ENCODE results near the gene LAMA3. TPM values are rescaled to one million over a fixed set of nuclear protein-coding genes. Genes with fewer than 3 reads are reported as not detected.

Gene LAMA3
- total RNA-seq, 1 experiment from 2014 or later, result 34.6 TPM

DNA sequence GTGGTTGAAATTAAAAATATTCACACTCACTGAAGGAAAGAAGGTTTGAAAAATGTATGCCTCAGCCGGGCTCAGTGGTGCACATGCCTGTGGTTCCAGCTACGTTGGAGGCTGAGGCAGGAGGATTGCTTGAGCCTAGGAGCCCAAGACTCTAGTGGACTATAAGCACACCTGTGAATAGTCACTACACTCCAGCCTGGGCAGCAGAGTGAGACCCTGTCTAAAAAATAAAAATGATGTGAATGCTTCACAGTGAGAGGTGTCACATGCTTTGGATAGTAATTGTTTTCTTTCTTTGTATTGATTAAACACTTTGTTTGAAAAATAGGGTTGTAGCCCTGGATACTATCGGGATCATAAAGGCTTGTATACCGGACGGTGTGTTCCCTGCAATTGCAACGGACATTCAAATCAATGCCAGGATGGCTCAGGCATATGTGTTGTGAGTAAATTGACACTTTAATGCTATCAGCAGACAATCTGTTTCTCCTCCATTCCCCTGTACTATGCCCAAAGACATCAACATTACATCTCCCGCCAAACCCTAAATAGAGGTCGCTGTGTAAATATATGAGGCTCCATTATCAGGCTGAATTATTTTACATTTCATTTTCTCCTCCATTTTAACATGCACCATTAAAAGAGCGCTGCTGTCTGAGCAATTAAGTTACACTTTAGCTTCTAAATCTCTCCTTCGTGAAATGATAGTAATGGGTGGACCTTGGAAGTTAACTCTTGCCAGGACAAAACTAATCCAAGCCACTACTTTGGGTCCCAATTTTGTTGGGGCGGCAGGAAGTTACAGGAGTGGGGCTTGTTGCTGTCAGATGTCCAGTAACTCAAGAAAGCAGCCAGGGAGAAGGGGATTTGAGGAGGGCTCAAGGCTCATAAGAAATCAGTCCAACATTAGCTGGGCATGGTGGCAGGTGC, 187.0 kb downstream of the LAMA3 start:
- H3K27ac Mint-ChIP-seq (ENCODE audit: unreplicated experiment), result no peak overlapping the region
- peaks cover 16% of the 10 kb centered on the region for H3K36me3 Mint-ChIP-seq (ENCODE audit: insufficient read depth, unreplicated experiment)
- intact Hi-C loops (cut with micrococcal nuclease; ENCODE audit: unreplicated experiment), result no loop called here
- no peaks in the 10 kb centered on the region for H3K9me3 Mint-ChIP-seq (ENCODE audit: unreplicated experiment)
- Histone ChIP-seq H3K9me3 (no peaks in the 10 kb centered on the region), H3K4me3 (ENCODE audit: low read depth, low read length) (no peak overlapping the region), H3K36me3 (ENCODE audit: control insufficient read depth, insufficient read depth, low read length) (no peaks in the 10 kb centered on the region), H3K4me1 (no peaks in the 10 kb centered on the region), H3K27me3 (replicated peaks; ENCODE audit: control insufficient read depth, insufficient read depth, low read length) (no peaks in the 10 kb centered on the region)
- no peak for DNase-seq
- BruUV-seq (replicated peaks), result no TSS peak
- H3K4me3 Mint-ChIP-seq (ENCODE audit: unreplicated experiment), result no peak overlapping the region
- CTCF ChIA-PET, result no interaction called here
- TF ChIP-seq, protein P1, sequence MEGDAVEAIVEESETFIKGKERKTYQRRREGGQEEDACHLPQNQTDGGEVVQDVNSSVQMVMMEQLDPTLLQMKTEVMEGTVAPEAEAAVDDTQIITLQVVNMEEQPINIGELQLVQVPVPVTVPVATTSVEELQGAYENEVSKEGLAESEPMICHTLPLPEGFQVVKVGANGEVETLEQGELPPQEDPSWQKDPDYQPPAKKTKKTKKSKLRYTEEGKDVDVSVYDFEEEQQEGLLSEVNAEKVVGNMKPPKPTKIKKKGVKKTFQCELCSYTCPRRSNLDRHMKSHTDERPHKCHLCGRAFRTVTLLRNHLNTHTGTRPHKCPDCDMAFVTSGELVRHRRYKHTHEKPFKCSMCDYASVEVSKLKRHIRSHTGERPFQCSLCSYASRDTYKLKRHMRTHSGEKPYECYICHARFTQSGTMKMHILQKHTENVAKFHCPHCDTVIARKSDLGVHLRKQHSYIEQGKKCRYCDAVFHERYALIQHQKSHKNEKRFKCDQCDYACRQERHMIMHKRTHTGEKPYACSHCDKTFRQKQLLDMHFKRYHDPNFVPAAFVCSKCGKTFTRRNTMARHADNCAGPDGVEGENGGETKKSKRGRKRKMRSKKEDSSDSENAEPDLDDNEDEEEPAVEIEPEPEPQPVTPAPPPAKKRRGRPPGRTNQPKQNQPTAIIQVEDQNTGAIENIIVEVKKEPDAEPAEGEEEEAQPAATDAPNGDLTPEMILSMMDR (IDR thresholded peaks at IDR 0.05; ENCODE audit: insufficient read depth in 1 of 2, low read depth in 1 of 2, low read length in 1 of 2, severe bottlenecking in 1 of 2, unreplicated experiment in 1 of 2), result no peak
- POLR2A ChIA-PET, result no interaction called here
- H3K4me1 Mint-ChIP-seq (ENCODE audit: low read depth, unreplicated experiment), result no peaks in the 10 kb centered on the region
- no peaks in the 10 kb centered on the region for H3K27me3 Mint-ChIP-seq (ENCODE audit: insufficient read depth, unreplicated experiment)

DNA sequence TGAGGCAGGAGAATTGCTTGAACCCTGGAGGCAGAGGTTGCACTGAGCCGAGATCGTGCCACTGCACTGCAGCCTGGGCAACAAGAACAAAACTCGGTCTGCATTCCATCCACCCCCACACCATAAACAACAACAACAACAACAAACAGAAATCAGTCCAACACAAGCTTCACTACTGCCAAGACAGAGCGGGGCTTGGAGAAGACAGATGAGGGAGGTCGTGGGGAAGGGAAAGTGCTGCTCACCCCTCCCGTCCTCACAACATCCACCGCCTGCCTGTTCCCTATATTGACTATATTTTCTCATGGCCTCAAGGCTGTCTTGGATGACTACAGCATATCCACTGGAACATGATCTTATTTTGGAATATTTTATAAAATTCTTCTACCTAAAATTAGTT, 187.7 kb downstream of the LAMA3 start:
- intact Hi-C loops (cut with micrococcal nuclease; ENCODE audit: unreplicated experiment), result no loop called here
- Histone ChIP-seq H3K4me1 (no peaks in the 10 kb centered on the region), H3K4me3 (ENCODE audit: low read depth, low read length) (no peak overlapping the region), H3K27me3 (replicated peaks; ENCODE audit: control insufficient read depth, insufficient read depth, low read length) (no peaks in the 10 kb centered on the region), H3K9me3 (no peaks in the 10 kb centered on the region), H3K36me3 (ENCODE audit: control insufficient read depth, insufficient read depth, low read length) (no peaks in the 10 kb centered on the region)
- DNase-seq, result no peak
- Mint-ChIP-seq H3K9me3 (ENCODE audit: unreplicated experiment) (no peaks in the 10 kb centered on the region), H3K27ac (ENCODE audit: unreplicated experiment) (no peak overlapping the region), H3K4me1 (ENCODE audit: low read depth, unreplicated experiment) (no peaks in the 10 kb centered on the region), H3K36me3 (ENCODE audit: insufficient read depth, unreplicated experiment) (peaks cover 16% of the 10 kb centered on the region), H3K27me3 (ENCODE audit: insufficient read depth, unreplicated experiment) (no peaks in the 10 kb centered on the region), H3K4me3 (ENCODE audit: unreplicated experiment) (no peak overlapping the region)
- TF ChIP-seq, protein P1 (IDR thresholded peaks at IDR 0.05; ENCODE audit: insufficient read depth in 1 of 2, low read depth in 1 of 2, low read length in 1 of 2, severe bottlenecking in 1 of 2, unreplicated experiment in 1 of 2), result no peak
- ChIA-PET POLR2A (no interaction called here), CTCF (no interaction called here)
- BruUV-seq (replicated peaks), result no TSS peak

DNA sequence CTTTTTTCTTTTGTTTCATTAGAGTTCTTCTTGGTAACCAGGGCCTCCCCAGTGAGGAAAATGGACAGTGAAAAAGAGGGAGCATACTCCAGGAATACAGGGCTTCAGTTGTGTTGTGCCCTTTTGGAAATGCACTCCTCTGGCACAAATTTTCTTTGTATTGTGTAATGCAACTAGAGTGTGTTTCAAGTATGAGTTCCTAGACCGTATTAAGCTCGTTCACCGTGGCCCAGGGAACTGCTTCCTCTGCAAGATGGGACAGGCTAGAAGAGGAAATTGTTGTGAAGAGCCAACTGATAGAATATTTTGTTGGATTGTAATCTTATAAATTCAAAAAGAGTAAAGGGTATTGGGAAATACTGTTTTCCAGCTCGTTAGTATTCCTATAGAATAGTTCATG, 188.1 kb downstream of the LAMA3 start:
- intact Hi-C loops (cut with micrococcal nuclease; ENCODE audit: unreplicated experiment), result no loop called here
- TF ChIP-seq, protein P1 (IDR thresholded peaks at IDR 0.05; ENCODE audit: insufficient read depth in 1 of 2, low read depth in 1 of 2, low read length in 1 of 2, severe bottlenecking in 1 of 2, unreplicated experiment in 1 of 2), result no peak
- no TSS peak for BruUV-seq (replicated peaks)
- Histone ChIP-seq H3K9me3 (no peaks in the 10 kb centered on the region), H3K36me3 (ENCODE audit: control insufficient read depth, insufficient read depth, low read length) (no peaks in the 10 kb centered on the region), H3K4me1 (no peaks in the 10 kb centered on the region), H3K4me3 (ENCODE audit: low read depth, low read length) (no peak overlapping the region), H3K27me3 (replicated peaks; ENCODE audit: control insufficient read depth, insufficient read depth, low read length) (no peaks in the 10 kb centered on the region)
- Mint-ChIP-seq H3K27me3 (ENCODE audit: insufficient read depth, unreplicated experiment) (no peaks in the 10 kb centered on the region), H3K4me1 (ENCODE audit: low read depth, unreplicated experiment) (no peaks in the 10 kb centered on the region), H3K4me3 (ENCODE audit: unreplicated experiment) (no peak overlapping the region), H3K36me3 (ENCODE audit: insufficient read depth, unreplicated experiment) (peaks cover 16% of the 10 kb centered on the region), H3K9me3 (ENCODE audit: unreplicated experiment) (no peaks in the 10 kb centered on the region), H3K27ac (ENCODE audit: unreplicated experiment) (no peak overlapping the region)
- ChIA-PET POLR2A (no interaction called here), CTCF (interaction anchor here (0.7 kb wide), 1 partner anchor 166 kb away, joined by 4 read pairs; no protein-coding TSS in a partner anchor)
- no peak for DNase-seq
